Measurements from ENCODE around the gene TFPI.

TFPI gene

GRCh38 chr2:187503700-187504099 lies 50.5 kb downstream of the TFPI start:
- DNase-seq (ENCODE audit: low read depth), result no peak

- DNase-seq (ENCODE audit: low read depth), result no peak
Observed at GRCh38 chr2:187502467-187502866, 51.8 kb downstream of the TFPI start.

GRCh38 chr2:187500585-187501359 lies 53.5 kb downstream of the TFPI start:
- no peak for DNase-seq (ENCODE audit: low read depth)

DNA sequence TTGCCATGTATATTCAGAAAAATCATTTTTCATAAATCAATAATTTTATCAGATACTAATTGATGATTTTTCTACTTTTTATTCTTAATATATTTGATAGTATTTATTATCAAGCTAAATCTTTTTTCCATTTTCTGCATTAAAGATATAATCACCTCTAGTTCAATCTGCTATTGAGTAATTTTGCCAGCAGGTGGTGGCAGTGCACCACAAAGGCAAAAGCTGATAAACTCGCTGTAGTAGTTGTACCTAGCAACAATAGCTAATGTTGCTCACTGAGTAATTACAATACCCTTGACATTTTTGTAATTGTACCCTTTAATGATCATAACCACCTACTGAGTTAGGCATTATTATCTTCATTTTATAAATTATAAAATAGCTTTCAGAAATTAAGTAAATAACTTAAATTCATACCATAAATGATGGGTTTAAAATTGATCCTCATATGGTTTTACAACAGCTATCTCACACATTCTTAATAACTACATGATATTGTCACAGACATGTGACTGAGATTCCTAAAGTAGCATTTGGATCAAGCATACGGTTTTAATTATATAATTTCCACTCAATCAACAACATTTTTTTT lies 54.2 kb downstream of the TFPI start:
- DNase-seq (ENCODE audit: low read depth), result peak; percentile 23

GRCh38 chr2:187497858-187498463 lies 56.3 kb downstream of the TFPI start:
- DNase-seq (ENCODE audit: low read depth), result no peak

- DNase-seq (ENCODE audit: low read depth), result no peak
Observed at GRCh38 chr2:187497140-187497539, 57.1 kb downstream of the TFPI start.

GRCh38 chr2:187495324-187495723 lies 58.9 kb downstream of the TFPI start:
- DNase-seq (ENCODE audit: low read depth), result no peak

GRCh38 chr2:187493877-187494568 lies 60.2 kb downstream of the TFPI start:
- DNase-seq (ENCODE audit: low read depth), result no peak

GRCh38 chr2:187493180-187493579 lies 61.1 kb downstream of the TFPI start:
- DNase-seq (ENCODE audit: low read depth), result no peak

DNA sequence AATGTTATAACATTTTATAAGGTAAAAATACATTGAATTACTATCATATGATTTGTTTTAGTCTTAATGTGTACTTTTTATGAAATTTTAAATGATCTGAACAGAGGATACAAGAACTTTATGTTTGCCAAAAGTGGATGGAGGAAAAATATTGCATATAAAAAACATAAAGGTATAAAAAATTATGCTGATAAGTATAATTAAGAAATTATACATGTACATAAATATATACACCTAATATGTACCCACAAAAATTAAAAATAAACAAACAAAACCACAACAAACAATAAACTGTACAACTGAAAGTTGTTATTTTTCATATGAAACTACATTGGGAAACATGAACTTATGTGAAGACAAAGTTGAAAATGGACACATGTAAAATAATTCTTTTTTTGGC lies 68.0 kb downstream of the TFPI start:
- no peak for DNase-seq (ENCODE audit: low read depth)

DNA sequence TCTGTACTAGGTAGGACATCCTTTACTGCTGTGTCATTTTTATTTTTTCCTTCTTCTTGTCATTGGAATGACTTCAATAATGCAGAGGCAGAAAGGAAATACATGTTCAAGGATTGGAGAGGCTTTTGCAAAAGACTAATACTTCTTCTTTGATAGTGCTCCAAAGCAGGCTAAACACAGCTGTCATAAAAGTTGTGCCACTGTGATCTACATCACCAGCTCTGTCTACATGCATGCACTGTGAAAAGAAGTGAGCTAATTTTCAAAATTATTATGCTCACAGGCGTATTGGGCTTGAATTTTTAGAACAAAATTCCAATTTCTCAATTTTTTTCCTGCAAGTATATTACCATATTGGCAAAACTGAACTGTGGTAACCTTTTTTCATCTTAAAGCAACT lies 68.7 kb downstream of the TFPI start:
- DNase-seq (ENCODE audit: low read depth), result no peak

GRCh38 chr2:187483537-187483936 lies 70.7 kb downstream of the TFPI start:
- DNase-seq (ENCODE audit: low read depth), result no peak

DNA sequence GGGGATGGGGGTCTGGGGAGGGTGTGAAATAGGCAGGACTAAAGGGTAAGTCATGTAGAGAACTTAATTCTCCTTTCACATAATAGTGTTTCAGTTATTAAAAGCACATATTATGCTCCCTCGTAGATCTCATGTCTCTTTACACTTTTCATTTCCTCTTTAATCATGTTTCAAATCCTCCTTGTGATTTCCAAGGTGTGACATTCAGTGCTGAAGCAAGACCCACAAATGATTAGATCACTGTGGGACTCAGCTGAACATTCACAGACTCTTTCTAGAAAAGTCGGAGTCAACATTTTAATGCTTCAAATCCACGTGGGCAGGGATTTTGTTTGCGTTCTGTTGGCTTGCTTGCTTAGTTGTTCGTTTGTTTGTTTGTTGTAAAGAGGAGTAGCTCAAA lies 71.4 kb downstream of the TFPI start:
- no peak for DNase-seq (ENCODE audit: low read depth)

GRCh38 chr2:187481543-187481942 lies 72.7 kb downstream of the TFPI start:
- no peak for DNase-seq (ENCODE audit: low read depth)

DNA sequence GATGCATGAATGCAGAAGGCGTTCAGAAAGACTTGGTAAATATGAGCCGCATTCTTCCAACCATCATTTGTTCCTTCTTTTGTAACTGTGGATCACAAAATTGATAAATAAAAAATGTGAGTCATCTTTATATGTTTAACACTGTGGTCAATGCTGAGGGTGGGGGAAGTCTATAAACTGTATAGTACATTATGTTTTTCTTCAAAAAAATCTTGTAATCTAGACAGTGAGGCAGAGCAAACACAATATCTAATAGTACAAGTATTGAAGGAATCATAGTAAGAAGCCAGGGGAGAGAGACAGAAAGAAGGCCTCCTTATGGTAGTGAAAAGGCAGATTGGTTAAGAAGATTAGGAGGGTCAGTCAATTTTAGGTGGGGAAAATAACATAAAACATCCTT lies 75.5 kb downstream of the TFPI start:
- no peak for DNase-seq (ENCODE audit: low read depth)

DNA sequence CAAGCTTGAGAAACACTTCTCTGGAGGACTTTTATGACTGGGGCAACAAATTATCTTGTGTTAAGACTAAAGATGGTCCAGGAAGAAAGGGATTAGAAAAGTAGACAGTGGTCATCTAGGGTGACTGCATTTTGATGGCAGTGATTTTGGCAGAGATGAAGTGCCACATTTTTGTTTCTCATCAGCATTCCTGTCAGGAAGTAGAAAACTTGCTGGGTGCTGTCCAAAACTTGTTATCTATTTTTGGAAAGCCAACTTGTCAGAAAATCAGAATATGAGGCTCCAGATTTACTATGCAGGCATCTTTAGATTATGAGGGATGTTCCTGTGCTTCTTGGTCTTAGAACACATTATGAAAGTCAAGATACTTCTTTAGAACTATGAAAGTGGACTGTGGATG lies 77.2 kb downstream of the TFPI start:
- DNase-seq (ENCODE audit: low read depth), result no peak

GRCh38 chr2:187475499-187476248 lies 78.6 kb downstream of the TFPI start:
- no peak for DNase-seq (ENCODE audit: low read depth)

- DNase-seq (ENCODE audit: low read depth), result no peak
Observed at GRCh38 chr2:187470698-187471097, 83.5 kb downstream of the TFPI start.

DNA sequence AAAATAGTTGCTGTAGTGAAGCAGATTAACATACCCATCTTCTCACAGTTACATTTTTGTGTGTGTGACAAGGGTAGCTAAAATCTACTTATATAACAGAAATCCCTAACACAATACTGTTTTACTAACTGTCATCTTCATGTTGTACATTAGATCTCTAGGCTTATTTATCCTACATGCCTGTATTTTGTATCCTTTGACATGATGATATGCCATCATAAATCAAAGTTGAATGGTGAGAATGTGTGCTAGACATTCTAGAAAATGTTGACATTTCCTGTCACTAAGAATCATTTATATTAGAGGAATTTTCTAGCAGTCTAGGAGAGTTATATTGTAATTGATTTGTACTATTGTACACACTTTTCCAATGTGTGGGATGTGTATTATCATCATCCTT lies 84.7 kb downstream of the TFPI start:
- DNase-seq (ENCODE audit: low read depth), result no peak

DNA sequence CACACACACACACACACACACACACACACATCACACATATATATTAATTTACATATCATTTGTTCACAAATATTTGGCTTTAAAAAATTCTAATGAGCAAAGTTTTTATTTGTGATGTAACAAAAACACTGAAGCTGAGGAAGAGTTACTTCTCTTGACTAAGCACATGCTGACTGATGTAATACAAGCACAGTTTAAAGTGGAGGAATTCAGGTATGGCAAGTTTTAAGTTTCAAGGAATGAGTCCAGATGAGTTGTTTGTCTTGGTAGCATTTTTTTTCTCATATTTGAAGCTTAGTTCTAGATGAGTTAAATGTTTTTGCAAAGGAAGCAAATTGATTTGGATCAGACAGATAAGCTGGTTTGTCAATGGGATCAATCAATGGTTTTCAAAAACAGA lies 86.0 kb downstream of the TFPI start:
- no peak for DNase-seq (ENCODE audit: low read depth)

DNA sequence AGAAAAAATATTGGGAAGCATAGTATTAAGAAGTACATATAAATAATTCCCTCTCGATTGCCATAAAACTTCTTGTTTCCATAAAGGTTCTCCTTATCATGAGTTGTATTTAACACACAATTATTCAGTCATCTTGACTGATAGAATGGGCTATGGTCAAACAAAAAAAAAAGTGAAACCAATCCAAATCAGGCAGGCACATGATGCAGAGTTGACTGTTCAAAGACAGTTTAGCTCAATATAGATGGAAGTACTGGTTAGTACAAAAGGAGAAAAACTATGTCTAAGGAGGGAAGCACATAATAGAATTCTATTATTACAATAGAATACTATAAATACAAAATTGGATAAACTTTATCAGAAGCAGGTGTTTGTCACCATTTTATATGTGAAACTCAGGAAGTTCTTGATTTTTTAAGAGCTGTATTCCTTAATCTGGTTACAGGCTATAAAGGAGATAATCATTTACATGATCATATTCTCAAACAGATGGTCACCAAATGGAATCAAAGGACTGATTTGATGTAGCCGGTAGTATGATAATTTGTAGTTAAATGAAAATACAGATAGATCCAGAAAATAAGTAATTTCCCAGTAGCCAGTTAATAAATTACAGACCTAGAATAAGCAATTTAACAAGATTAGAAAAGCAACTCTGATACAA lies 88.0 kb downstream of the TFPI start:
- no peak for DNase-seq (ENCODE audit: low read depth)

- DNase-seq (ENCODE audit: low read depth), result no peak
Observed at GRCh38 chr2:187462839-187463238, 91.4 kb downstream of the TFPI start.

Measured in activated T-cell treated with anti-CD3 and anti-CD28 coated beads for 48 hours (primary cell).